Ectodermal cell (in vitro differentiated cells): ENCODE results near the gene TBC1D17.

ENCODE experiments used
- H3K27ac ChIP-seq: 2 replicates; pipeline ENCODE4 v1.7.0; 2013; ENCODE audit warnings: mild to moderate bottlenecking, low read depth, low read length; ENCODE audit not compliant: insufficient read depth, poor library complexity, severe bottlenecking
- H3K27me3 ChIP-seq: 2 replicates; pipeline ENCODE4 v1.7.0; 2013; ENCODE audit warnings: mild to moderate bottlenecking, low read length; ENCODE audit not compliant: insufficient read depth, control insufficient read depth, poor library complexity, severe bottlenecking
- H3K36me3 ChIP-seq: one replicate; pipeline ENCODE4 v1.7.0; 2013; ENCODE audit warnings: low read length; ENCODE audit not compliant: control insufficient read depth, insufficient read depth
- H3K4me1 ChIP-seq: one replicate; pipeline ENCODE4 v1.7.0; 2013; ENCODE audit warnings: low read length; ENCODE audit not compliant: control insufficient read depth, insufficient read depth
- H3K4me3 ChIP-seq: 2 replicates; pipeline ENCODE4 v1.7.0; 2013; ENCODE audit warnings: low read depth, low read length, control low read depth; ENCODE audit not compliant: insufficient read depth
- H3K9me3 ChIP-seq: 2 replicates; pipeline ENCODE4 v1.7.0; 2013; ENCODE audit warnings: mild to moderate bottlenecking, low read length, moderate library complexity; ENCODE audit not compliant: control insufficient read depth
- WGBS, 2 experiments: methylation state at CpG; one replicate each; pipeline ENCODE4 v1.1.7; 2013; ENCODE audit warnings: missing lambda C conversion rate in 2 of 2; 5-methylcytosine and 5-hydroxymethylcytosine counted together

TBC1D17 gene

DNA sequence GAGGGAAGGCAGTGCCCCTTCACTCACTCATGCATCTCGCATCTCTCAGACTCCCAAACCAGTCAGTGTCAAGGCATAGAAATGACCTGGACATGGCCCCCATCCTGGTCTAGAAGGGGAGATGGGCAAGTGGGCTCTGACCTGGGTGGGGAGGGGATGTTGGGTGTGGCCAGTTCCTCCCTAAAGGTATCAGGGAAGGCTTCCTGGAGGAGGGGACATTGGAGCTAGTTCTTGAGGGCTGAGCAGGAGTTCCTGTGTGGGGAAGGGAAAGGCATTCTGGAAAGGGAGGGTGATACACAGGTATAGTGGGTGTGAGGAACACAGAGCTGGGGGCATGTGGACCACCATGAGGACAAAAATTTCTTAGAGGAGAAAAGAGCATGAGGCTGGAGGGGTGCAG, 15.2 kb downstream of the TBC1D17 start:
- WGBS, 2 experiments, result 93 to 95% methylated on average over 1 of the region's 1 CpG
- H3K4me3 ChIP-seq, result no peak overlapping the region
- peaks cover 7% of the 10 kb centered on the region for H3K4me1 ChIP-seq
- H3K27me3 ChIP-seq, result peaks cover 16% of the 10 kb centered on the region
- no peaks in the 10 kb centered on the region for H3K36me3 ChIP-seq
- no peaks in the 10 kb centered on the region for H3K9me3 ChIP-seq
- no peak overlapping the region for H3K27ac ChIP-seq

DNA sequence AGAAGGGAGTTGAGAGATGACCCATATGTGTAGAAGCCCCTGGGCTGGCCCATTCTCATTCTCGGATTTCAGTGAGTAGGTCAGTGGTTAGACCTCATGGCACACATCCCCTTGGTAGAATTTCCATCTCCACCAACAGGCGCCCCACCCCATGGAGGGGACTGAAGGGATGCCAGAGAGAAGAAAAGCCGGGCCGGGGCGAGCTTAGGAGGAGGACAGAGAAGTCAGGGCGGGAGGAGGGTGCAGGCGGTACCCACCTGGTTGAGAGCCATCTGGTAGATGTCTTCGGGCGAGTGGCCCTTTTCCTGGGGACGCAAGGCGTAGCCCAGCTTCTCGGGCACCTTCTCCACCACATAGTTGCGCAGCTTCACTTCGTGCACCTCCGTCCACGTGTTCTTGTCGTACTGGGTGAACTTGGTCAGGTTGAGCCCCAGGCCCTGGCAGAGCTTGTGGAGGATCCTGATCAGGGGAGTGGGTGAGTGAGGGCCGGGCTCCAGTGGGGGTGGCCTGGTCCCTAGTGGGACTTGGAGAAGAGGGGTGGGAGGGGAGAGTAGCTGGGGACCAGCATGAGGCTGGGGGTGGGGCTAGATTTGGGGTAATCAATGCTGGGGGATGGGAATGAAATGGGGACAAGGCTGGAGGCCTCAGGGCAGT, 16.6 kb downstream of the TBC1D17 start:
- 93% methylated on average over 18 of the region's 18 CpGs for WGBS, 2 experiments
- Histone ChIP-seq H3K27me3 (peaks cover 16% of the 10 kb centered on the region), H3K27ac (no peak overlapping the region), H3K4me1 (peaks cover 8% of the 10 kb centered on the region), H3K4me3 (no peak overlapping the region), H3K36me3 (no peaks in the 10 kb centered on the region), H3K9me3 (no peaks in the 10 kb centered on the region)

DNA sequence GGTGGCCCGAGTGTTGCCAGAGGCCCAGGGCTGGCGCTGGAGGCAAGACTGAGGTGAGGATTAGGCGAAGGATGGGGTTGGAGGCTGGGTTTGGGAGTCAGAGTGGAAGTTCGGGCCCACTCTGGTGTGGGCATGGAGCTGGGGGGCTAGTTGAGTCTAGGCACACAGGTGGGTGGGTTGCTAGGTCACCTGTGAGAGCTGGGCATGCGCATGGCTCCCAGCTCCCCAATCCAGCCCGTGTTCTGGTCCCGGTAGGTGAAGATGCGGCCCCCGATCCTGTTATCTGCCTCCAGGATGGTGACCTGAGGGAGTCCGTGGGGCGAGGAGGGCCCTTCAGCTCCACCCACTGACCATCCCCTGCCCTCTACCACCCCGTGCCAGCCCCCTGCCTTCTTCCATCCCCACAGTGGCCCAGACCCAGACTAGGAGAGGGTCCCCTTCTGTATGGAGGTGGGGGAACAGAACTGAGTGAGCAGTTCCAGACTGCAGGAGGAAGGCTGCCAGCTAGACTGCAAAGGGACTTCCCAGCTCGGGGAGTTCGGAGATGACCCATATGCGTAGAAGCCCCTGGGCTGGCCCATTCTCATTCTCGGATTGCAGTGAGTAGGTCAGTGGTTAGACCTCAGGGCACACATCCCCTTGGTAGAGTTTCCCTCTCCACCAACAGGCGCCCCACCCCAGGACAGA, 17.5 kb downstream of the TBC1D17 start:
- Histone ChIP-seq H3K27ac (no peak overlapping the region), H3K27me3 (peaks cover 7% of the 10 kb centered on the region), H3K4me3 (no peak overlapping the region), H3K9me3 (no peaks in the 10 kb centered on the region), H3K4me1 (peaks cover 8% of the 10 kb centered on the region), H3K36me3 (no peaks in the 10 kb centered on the region)
- WGBS, 2 experiments, result 92 to 93% methylated on average over 16 to 17 of the region's 17 CpGs

DNA sequence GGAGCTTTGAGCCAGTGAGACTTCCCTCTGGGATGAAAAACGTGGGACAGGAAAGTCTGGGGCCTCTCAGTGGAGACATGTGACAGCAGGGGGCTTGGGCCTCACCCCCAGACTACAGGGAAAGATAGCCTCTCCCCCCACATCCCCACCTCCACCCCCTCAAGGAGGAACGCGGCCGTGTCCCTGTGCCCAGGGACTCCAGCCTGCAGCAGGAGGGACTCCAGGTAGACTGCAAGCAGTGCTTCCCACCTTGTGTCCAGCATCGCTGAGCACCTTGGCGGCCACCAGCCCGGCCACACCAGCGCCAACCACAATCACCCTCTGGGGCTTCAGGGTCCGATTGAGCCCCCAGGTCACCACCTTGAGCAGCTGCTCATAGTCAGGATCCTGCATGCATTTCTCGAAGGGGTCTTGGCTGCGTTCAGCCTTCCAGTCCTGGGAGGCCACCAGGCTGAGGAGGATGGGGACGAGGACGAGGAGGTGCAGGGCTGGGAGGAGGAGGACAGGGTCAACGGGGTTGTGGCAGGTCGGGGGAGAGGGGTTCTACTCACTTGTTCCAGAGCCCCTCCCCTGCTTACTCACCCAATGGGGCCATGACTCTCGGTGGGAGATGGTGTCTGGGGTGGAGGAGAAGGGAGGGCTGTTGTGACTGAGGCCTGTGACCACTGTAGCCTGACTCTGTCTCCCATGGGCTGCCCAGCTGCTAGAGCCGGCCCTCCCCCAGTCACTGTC, 18.2 kb downstream of the TBC1D17 start:
- peaks cover under 1% of the 10 kb centered on the region for H3K27me3 ChIP-seq
- 84% methylated on average over 16 to 17 of the region's 17 CpGs for WGBS, 2 experiments
- H3K4me3 ChIP-seq, result no peak overlapping the region
- H3K36me3 ChIP-seq, result no peaks in the 10 kb centered on the region
- H3K27ac ChIP-seq, result no peak overlapping the region
- H3K4me1 ChIP-seq, result peaks cover 8% of the 10 kb centered on the region
- no peaks in the 10 kb centered on the region for H3K9me3 ChIP-seq

DNA sequence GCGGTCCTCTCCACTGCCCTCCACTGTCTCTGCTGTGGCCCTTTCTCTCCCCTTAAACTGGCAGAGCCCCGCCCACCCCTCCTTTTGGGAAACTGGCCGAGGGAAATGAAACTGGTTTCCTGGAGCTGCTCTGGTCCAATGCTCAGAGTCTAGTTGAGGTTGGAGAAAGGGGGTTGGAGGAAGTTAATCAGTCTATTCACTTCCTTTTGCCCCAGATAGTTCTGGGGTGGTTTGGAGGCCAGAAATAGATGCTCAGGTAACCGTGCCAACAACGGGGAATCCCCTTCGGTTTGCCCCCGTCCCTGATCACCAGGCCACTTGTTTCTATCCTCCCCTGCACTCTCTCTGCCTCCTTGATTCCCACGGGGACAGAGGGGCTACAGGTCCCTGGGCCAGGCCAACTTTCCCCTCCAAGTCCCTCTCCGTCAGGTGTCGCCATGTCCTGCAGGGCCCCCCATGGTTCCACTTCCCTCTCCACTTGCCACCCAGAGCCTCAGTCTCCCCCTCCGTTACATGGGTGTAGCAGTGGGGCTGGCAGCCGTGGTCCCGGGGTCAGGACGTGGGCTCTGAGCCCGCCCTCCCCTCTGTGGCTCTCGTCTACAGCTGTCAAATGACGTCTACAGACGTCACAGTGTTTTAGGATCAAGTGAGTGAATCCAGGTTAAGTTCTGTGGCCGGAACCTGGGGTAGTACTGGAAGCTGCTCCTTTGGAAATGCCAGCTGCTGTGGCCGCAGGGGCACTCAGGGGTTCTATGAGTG, 19.5 kb downstream of the TBC1D17 start, which contains the start of gene IL4I1:
Gene IL4I1, minus strand, starts transcription at position 25 of the 759 bp plus-strand sequence. CDS start 727 bp downstream, outside the sequence.
- 67 to 69% methylated on average over 20 of the region's 20 CpGs for WGBS, 2 experiments
- Histone ChIP-seq H3K9me3 (no peaks in the 10 kb centered on the region), H3K27me3 (no peaks in the 10 kb centered on the region), H3K4me1 (peaks cover 8% of the 10 kb centered on the region), H3K27ac (no peak within 1 kb of the TSS), H3K4me3 (no peak within 1 kb of the TSS), H3K36me3 (no peaks in the 10 kb centered on the region)

DNA sequence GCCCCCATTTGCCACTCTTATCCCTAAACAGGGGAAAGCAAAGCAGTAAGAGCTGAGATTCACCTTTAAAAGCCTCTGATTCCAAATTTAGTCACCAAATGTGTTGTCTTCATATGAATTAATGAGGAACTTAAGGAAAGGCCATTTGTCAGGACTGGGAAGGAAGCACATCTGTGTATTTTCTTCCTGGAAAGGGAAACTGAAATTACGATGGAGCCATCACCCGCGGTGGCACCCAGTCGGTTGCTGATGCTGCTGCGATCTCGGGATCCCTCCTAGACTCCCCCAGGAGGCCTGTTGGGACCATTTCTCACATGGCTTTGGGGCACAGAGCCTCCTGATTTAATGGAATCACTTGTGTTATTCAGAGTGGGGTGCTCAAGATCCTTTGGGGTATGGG, 26.6 kb downstream of the TBC1D17 start:
- H3K4me1 ChIP-seq, result no peaks in the 10 kb centered on the region
- no peaks in the 10 kb centered on the region for H3K27me3 ChIP-seq
- no peaks in the 10 kb centered on the region for H3K9me3 ChIP-seq
- H3K27ac ChIP-seq, result no peak overlapping the region
- no peak overlapping the region for H3K4me3 ChIP-seq
- peaks cover 28% of the 10 kb centered on the region for H3K36me3 ChIP-seq
- WGBS, 2 experiments, result 92 to 93% methylated on average over 6 of the region's 6 CpGs

DNA sequence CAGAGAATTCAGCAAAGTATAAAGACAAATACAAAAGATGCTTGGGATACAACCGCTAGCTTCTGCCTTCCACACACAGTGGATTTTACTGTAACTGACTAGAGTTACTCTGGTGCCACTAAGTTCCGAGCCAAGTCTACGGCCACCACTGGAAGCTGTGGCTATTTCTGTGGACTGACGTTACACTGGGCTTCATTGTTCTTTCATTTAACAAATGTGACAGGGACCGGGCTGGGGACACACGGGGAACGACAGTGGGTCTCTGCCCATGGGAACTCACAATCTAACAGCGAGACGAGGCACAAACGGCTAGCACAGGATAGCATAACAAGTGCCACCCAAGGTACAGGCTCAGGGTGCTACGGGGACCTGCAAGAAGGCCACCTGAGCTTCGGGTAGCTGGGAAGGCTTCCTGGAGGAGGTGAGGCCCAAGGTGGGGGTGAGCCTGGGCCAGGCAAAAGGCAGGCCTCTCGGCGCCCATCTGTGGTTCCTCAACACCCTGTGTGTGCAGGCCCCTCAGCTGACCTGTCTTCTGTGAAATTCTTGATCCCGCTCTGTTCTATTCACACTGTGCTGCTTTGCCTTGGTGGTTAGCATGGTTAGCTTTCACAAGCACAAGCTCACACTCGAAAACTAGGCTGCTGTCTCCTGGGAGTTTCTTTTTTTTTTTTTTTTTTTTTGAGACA, 29.5 kb downstream of the TBC1D17 start:
- peaks cover 35% of the 10 kb centered on the region for H3K36me3 ChIP-seq
- H3K4me3 ChIP-seq, result no peak overlapping the region
- H3K27ac ChIP-seq, result no peak overlapping the region
- WGBS, 2 experiments, result 93 to 95% methylated on average over 16 of the region's 16 CpGs
- H3K27me3 ChIP-seq, result no peaks in the 10 kb centered on the region
- no peaks in the 10 kb centered on the region for H3K9me3 ChIP-seq
- no peaks in the 10 kb centered on the region for H3K4me1 ChIP-seq

DNA sequence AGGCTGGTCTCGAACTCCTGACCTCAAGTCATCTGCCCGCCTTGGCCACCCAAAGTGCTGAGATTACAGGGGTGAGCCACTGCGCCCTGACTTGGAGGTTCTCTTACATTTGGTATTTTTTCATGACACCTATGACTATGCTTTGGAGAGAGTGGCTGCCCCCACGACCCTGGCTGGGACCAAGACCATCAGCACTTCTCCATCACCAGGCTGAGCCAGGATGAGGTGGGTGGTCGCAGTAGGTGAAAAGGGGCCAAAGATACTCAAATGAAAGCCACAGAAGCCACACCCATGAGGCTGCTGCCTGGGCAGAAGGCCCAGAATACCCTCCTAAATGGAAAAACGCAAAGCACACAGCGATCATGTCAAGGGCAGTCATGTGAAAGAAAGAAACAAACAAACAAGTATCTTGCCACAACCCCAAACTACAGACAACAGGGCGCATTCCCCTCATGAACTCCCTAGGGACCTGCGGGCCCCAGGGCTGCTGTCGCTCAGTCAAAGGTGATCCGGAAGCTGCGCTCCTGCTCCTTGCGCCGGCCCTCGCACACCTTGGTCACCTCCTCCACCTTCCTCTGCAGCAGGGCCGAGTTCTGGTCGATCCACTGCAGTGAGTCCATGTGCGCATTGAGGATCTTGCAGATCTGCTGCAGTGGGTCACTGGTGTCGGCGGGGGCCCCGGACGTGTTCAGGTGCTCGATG, 30.4 kb downstream of the TBC1D17 start:
- H3K9me3 ChIP-seq, result no peaks in the 10 kb centered on the region
- H3K27ac ChIP-seq, result no peak overlapping the region
- no peak overlapping the region for H3K4me3 ChIP-seq
- WGBS, 2 experiments, result 96% methylated on average over 23 of the region's 23 CpGs
- peaks cover 39% of the 10 kb centered on the region for H3K36me3 ChIP-seq
- H3K27me3 ChIP-seq, result no peaks in the 10 kb centered on the region
- H3K4me1 ChIP-seq, result no peaks in the 10 kb centered on the region
